Astrocyte (in vitro differentiated cells and primary cell): ENCODE results near the gene MEP1B. TPM values are rescaled to one million over a fixed set of nuclear protein-coding genes. Genes with fewer than 3 reads are reported as not detected.

Experiments
- DNase-seq: peaks from one replicate; pipeline ENCODE4 v3.0.0-alpha.2; 2010; ENCODE audit warnings: low read depth
- FAIRE-seq: peaks from 2 replicates; lab custom pipeline; 2011; peaks lifted over from hg19 to GRCh38; lab: Jason Lieb, UNC
- H2AFZ ChIP-seq: 2 replicates; pipeline ENCODE4 v1.6.0; 2012; ENCODE audit warnings: low read depth, low read length, inconsistent platforms
- H3K27ac ChIP-seq: 2 replicates; pipeline ENCODE4 v1.5.1; 2011; ENCODE audit warnings: low read depth, low read length, inconsistent platforms
- H3K27me3 ChIP-seq: 2 replicates; pipeline ENCODE4 v1.6.0; 2011; ENCODE audit warnings: low read length, inconsistent platforms; ENCODE audit not compliant: insufficient read depth
- H3K36me3 ChIP-seq: 2 replicates; pipeline ENCODE4 v1.5.1; 2011; ENCODE audit warnings: low read length, inconsistent platforms; ENCODE audit not compliant: insufficient read depth
- H3K4me1 ChIP-seq: 2 replicates; pipeline ENCODE4 v1.5.1; 2011; ENCODE audit warnings: low read length, inconsistent platforms; ENCODE audit not compliant: insufficient read depth
- H3K4me2 ChIP-seq: 2 replicates; pipeline ENCODE4 v1.6.0; 2012; ENCODE audit warnings: low read length, inconsistent platforms
- H3K4me3 ChIP-seq: 2 replicates; pipeline ENCODE4 v1.5.1; 2011; ENCODE audit warnings: low read depth, mild to moderate bottlenecking, low read length, inconsistent platforms; ENCODE audit not compliant: insufficient read depth
- H3K79me2 ChIP-seq: 2 replicates; pipeline ENCODE4 v1.6.0; 2012; ENCODE audit warnings: mild to moderate bottlenecking, low read length, inconsistent platforms; ENCODE audit not compliant: insufficient read depth
- H3K9ac ChIP-seq: 2 replicates; pipeline ENCODE4 v1.6.0; 2012; ENCODE audit warnings: mild to moderate bottlenecking, low read length, inconsistent platforms
- H3K9me3 ChIP-seq: 2 replicates; pipeline ENCODE4 v1.5.1; 2012; ENCODE audit warnings: low read depth, mild to moderate bottlenecking, low read length, inconsistent platforms; ENCODE audit not compliant: insufficient read depth
- H4K20me1 ChIP-seq: 2 replicates; pipeline ENCODE4 v1.6.0; 2012; ENCODE audit warnings: low read length, inconsistent platforms; ENCODE audit not compliant: insufficient read depth
- H3K27ac Mint-ChIP-seq: one replicate; pipeline ENCODE4 v1.8.0; 2021; ENCODE audit warnings: mild to moderate bottlenecking, mixed read lengths; ENCODE audit not compliant: unreplicated experiment
- H3K27me3 Mint-ChIP-seq: one replicate; pipeline ENCODE4 v1.8.0; 2021; ENCODE audit warnings: low read depth, mixed read lengths; ENCODE audit not compliant: unreplicated experiment
- H3K36me3 Mint-ChIP-seq: one replicate; pipeline ENCODE4 v1.8.0; 2021; ENCODE audit warnings: low read depth, mixed read lengths; ENCODE audit not compliant: unreplicated experiment
- H3K4me1 Mint-ChIP-seq: one replicate; pipeline ENCODE4 v1.8.0; 2021; ENCODE audit warnings: low read depth, mixed read lengths; ENCODE audit not compliant: unreplicated experiment
- H3K4me3 Mint-ChIP-seq: one replicate; pipeline ENCODE4 v1.8.0; 2021; ENCODE audit warnings: mild to moderate bottlenecking, moderate library complexity, mixed read lengths; ENCODE audit not compliant: unreplicated experiment
- H3K9me3 Mint-ChIP-seq: one replicate; pipeline ENCODE4 v1.8.0; 2021; ENCODE audit warnings: mild to moderate bottlenecking, mixed read lengths; ENCODE audit not compliant: unreplicated experiment
- CTCF ChIP-seq: IDR thresholded peaks from 2 replicates; pipeline ENCODE4 v1.5.1; 2011; ENCODE audit warnings: low read depth, mild to moderate bottlenecking, inconsistent platforms, low read length, moderate library complexity; ENCODE audit not compliant: insufficient read depth
- EZH2 ChIP-seq: IDR thresholded peaks from 2 replicates; pipeline ENCODE4 v1.6.1; 2012; ENCODE audit warnings: mild to moderate bottlenecking, low read length, inconsistent platforms; ENCODE audit not compliant: insufficient read depth
- total RNA-seq: library from RNA; stranded (reverse); gene quantifications from 2 replicates; pipeline ENCODE4 v1.2.1, GENCODE V29; 2021

Gene MEP1B
- total RNA-seq, 1 donor from 2014 or later, result not detected

- Mint-ChIP-seq H3K27ac (no peak overlapping the region), H3K36me3 (no peaks in the 10 kb centered on the region), H3K9me3 (peaks cover 5% of the 10 kb centered on the region), H3K27me3 (no peaks in the 10 kb centered on the region), H3K4me1 (no peaks in the 10 kb centered on the region), H3K4me3 (no peak overlapping the region)
- TF ChIP-seq CTCF (no peak), EZH2 (no peak)
- Histone ChIP-seq H3K79me2 (no peaks in the 10 kb centered on the region), H4K20me1 (no peaks in the 10 kb centered on the region), H3K4me1 (no peaks in the 10 kb centered on the region), H3K9me3 (no peaks in the 10 kb centered on the region), H3K4me2 (no peak overlapping the region), H3K9ac (no peak overlapping the region), H3K27ac (no peak overlapping the region), H3K36me3 (no peaks in the 10 kb centered on the region), H3K4me3 (no peak overlapping the region), H3K27me3 (no peaks in the 10 kb centered on the region), H2AFZ (no peak overlapping the region)
- no peak for DNase-seq
- FAIRE-seq, result no peak
Observed at GRCh38 chr18:32258148-32258547, 68.3 kb downstream of the MEP1B start.

- Histone ChIP-seq H3K27ac (no peak overlapping the region), H2AFZ (no peak overlapping the region), H3K9me3 (no peaks in the 10 kb centered on the region), H3K4me2 (no peak overlapping the region), H4K20me1 (no peaks in the 10 kb centered on the region), H3K79me2 (no peaks in the 10 kb centered on the region), H3K36me3 (no peaks in the 10 kb centered on the region), H3K9ac (no peak overlapping the region), H3K4me1 (no peaks in the 10 kb centered on the region), H3K27me3 (no peaks in the 10 kb centered on the region), H3K4me3 (no peak overlapping the region)
- H3K36me3 Mint-ChIP-seq, result no peaks in the 10 kb centered on the region
- no peak for DNase-seq
- peaks cover 5% of the 10 kb centered on the region for H3K9me3 Mint-ChIP-seq
- TF ChIP-seq EZH2 (no peak), CTCF (no peak)
- no peak overlapping the region for H3K27ac Mint-ChIP-seq
- H3K4me3 Mint-ChIP-seq, result no peak overlapping the region
- no peaks in the 10 kb centered on the region for H3K27me3 Mint-ChIP-seq
- no peaks in the 10 kb centered on the region for H3K4me1 Mint-ChIP-seq
- FAIRE-seq, result no peak
Observed at GRCh38 chr18:32258558-32259204, 68.8 kb downstream of the MEP1B start.

- Mint-ChIP-seq H3K36me3 (no peaks in the 10 kb centered on the region), H3K27me3 (no peaks in the 10 kb centered on the region), H3K9me3 (peaks cover 5% of the 10 kb centered on the region), H3K4me1 (no peaks in the 10 kb centered on the region), H3K27ac (no peak overlapping the region), H3K4me3 (no peak overlapping the region)
- H3K4me1 ChIP-seq, result no peaks in the 10 kb centered on the region
- no peak overlapping the region for H3K27ac ChIP-seq
- no peak overlapping the region for H2AFZ ChIP-seq
- no peaks in the 10 kb centered on the region for H4K20me1 ChIP-seq
- no peak overlapping the region for H3K9ac ChIP-seq
- FAIRE-seq (no peak), DNase-seq (no peak)
- no peaks in the 10 kb centered on the region for H3K36me3 ChIP-seq
- no peaks in the 10 kb centered on the region for H3K9me3 ChIP-seq
- TF ChIP-seq CTCF (no peak), EZH2 (no peak)
- no peak overlapping the region for H3K4me3 ChIP-seq
- H3K27me3 ChIP-seq, result no peaks in the 10 kb centered on the region
- H3K4me2 ChIP-seq, result no peak overlapping the region
- no peaks in the 10 kb centered on the region for H3K79me2 ChIP-seq
Observed at GRCh38 chr18:32259553-32259952, 69.7 kb downstream of the MEP1B start.
